Transverse colon (tissue), 3 donors: ENCODE data around the gene TMEM42.

Source experiments
- EP300 ChIP-seq: sonication (generic); formaldehyde crosslinking; IDR thresholded peaks from one replicate; pipeline ENCODE4 v1.6.1; 2017; ENCODE audit warnings: antibody characterized with exemption, low read depth
- POLR2A ChIP-seq: fragments of 450-650 bp; IDR thresholded peaks from one replicate; pipeline ENCODE4 v1.6.1; 2016; ENCODE audit warnings: antibody characterized with exemption, mild to moderate bottlenecking, moderate library complexity
- TF ChIP-seq, protein P1 (sequence below), 5 experiments: fragments of 200-600 bp in 3 of 5; fragments of 450-650 bp in 2 of 5; sonication (generic) in 3 of 5; IDR thresholded peaks; 1 replicate in 2 of 5; 2 replicates in 3 of 5; pipeline ENCODE4 v1.5.1; 2016 to 2017; ENCODE audit warnings: antibody characterized with exemption in 5 of 5, inconsistent platforms in 3 of 5, mild to moderate bottlenecking in 2 of 5, moderate library complexity in 1 of 5

DNA sequence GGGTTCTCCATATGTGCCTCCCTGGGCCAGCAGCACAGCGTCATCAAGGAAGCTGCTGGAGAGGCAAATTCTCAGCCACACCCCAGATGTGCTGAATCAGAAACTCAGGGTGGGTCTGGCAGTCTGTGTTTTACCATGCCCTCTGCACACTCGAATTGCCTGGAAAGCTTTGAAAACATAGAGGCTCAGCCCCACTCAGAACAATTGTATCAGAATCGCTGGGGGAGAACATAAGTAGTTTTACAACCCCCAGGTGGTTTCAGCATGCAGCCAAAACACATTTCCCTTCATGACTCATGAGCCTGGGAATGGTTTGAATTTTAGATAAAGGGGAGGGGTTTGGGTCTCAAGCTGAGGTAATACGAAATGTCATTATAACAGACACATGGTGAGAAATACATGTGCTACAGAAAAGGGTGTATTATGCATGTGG, 22.3 kb downstream of the TMEM42 start:
- TF ChIP-seq, protein P1, sequence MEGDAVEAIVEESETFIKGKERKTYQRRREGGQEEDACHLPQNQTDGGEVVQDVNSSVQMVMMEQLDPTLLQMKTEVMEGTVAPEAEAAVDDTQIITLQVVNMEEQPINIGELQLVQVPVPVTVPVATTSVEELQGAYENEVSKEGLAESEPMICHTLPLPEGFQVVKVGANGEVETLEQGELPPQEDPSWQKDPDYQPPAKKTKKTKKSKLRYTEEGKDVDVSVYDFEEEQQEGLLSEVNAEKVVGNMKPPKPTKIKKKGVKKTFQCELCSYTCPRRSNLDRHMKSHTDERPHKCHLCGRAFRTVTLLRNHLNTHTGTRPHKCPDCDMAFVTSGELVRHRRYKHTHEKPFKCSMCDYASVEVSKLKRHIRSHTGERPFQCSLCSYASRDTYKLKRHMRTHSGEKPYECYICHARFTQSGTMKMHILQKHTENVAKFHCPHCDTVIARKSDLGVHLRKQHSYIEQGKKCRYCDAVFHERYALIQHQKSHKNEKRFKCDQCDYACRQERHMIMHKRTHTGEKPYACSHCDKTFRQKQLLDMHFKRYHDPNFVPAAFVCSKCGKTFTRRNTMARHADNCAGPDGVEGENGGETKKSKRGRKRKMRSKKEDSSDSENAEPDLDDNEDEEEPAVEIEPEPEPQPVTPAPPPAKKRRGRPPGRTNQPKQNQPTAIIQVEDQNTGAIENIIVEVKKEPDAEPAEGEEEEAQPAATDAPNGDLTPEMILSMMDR (IDR thresholded peaks at IDR 0.05), result no peak
- TF ChIP-seq EP300 (no peak), POLR2A (no peak)
